ENCODE results near the gene IGSF8. TPM values are rescaled to one million over a fixed set of nuclear protein-coding genes. Genes with fewer than 3 reads are reported as not detected.

IGSF8 gene
- total and polyA plus RNA-seq, 4 donors: 23.5 to 39.5 (median 26.8) TPM

GRCh38 chr1:160049101-160049500 lies 49.3 kb downstream of the IGSF8 start:
- ATAC-seq (ENCODE audit: insufficient read depth, low FRiP score) (no peak), DNase-seq (no peak)
- peaks cover 0 to 12% (median 10%) of the 10 kb centered on the region in 5 donors for H3K4me1 ChIP-seq (ENCODE audit: control insufficient read depth in 5 of 5, insufficient read depth in 5 of 5, low read length in 5 of 5)
- H3K9me3 ChIP-seq (ENCODE audit: control insufficient read depth in 4 of 4, insufficient read depth in 3 of 4, low read length in 3 of 4): no peaks in the 10 kb centered on the region
- no peak overlapping the region for H3K4me3 ChIP-seq
- H3K9ac ChIP-seq (ENCODE audit: insufficient read depth in 1 of 2, low read length in 2 of 2): no peak overlapping the region
- no peak overlapping the region for H3K27ac ChIP-seq (ENCODE audit: low read depth in 1 of 2, low read length in 1 of 2)
- 91% methylated on average over 3 of the region's 3 CpGs for WGBS, 2 donors
- no peak for TF ChIP-seq CTCF (IDR thresholded peaks at IDR 0.05; ENCODE audit: control extremely low read depth, extremely low read depth)
- H3K27me3 ChIP-seq (ENCODE audit: control insufficient read depth in 3 of 3, insufficient read depth in 3 of 3, low read length in 2 of 3): peaks cover 0 to 8% (median 0%) of the 10 kb centered on the region in 3 donors
- no peaks in the 10 kb centered on the region for H3K36me3 ChIP-seq (ENCODE audit: control insufficient read depth in 4 of 4, insufficient read depth in 4 of 4, low read length in 4 of 4)

- no peak for TF ChIP-seq CTCF (IDR thresholded peaks at IDR 0.05; ENCODE audit: control extremely low read depth, extremely low read depth)
- Histone ChIP-seq H3K9me3 (ENCODE audit: control insufficient read depth in 4 of 4, insufficient read depth in 3 of 4, low read length in 3 of 4) (no peaks in the 10 kb centered on the region), H3K36me3 (ENCODE audit: control insufficient read depth in 4 of 4, insufficient read depth in 4 of 4, low read length in 4 of 4) (no peaks in the 10 kb centered on the region), H3K9ac (ENCODE audit: insufficient read depth in 1 of 2, low read length in 2 of 2) (no peak overlapping the region), H3K27ac (ENCODE audit: low read depth in 1 of 2, low read length in 1 of 2) (no peak overlapping the region), H3K4me1 (ENCODE audit: control insufficient read depth in 5 of 5, insufficient read depth in 5 of 5, low read length in 5 of 5) (peaks cover 0 to 15% (median 11%) of the 10 kb centered on the region in 5 donors), H3K27me3 (ENCODE audit: control insufficient read depth in 3 of 3, insufficient read depth in 3 of 3, low read length in 2 of 3) (peaks cover 0 to 8% (median 0%) of the 10 kb centered on the region in 3 donors), H3K4me3 (no peak overlapping the region)
- DNase-seq: no peak
- no peak for ATAC-seq (ENCODE audit: insufficient read depth, low FRiP score)
Measured at GRCh38 chr1:160048335-160048734, 50.1 kb downstream of the IGSF8 start.

- DNase-seq (no peak), ATAC-seq (ENCODE audit: insufficient read depth, low FRiP score) (no peak)
- WGBS, 2 donors: 69 to 71% methylated on average over 9 of the region's 9 CpGs
- Histone ChIP-seq H3K9me3 (ENCODE audit: control insufficient read depth in 4 of 4, insufficient read depth in 3 of 4, low read length in 3 of 4) (no peaks in the 10 kb centered on the region), H3K4me1 (ENCODE audit: control insufficient read depth in 5 of 5, insufficient read depth in 5 of 5, low read length in 5 of 5) (peaks cover 0 to 20% (median 11%) of the 10 kb centered on the region in 5 donors), H3K4me3 (no peak overlapping the region), H3K27me3 (ENCODE audit: control insufficient read depth in 3 of 3, insufficient read depth in 3 of 3, low read length in 2 of 3) (peaks cover 0 to 8% (median 0%) of the 10 kb centered on the region in 3 donors), H3K36me3 (ENCODE audit: control insufficient read depth in 4 of 4, insufficient read depth in 4 of 4, low read length in 4 of 4) (no peaks in the 10 kb centered on the region), H3K27ac (ENCODE audit: low read depth in 1 of 2, low read length in 1 of 2) (no peak overlapping the region), H3K9ac (ENCODE audit: insufficient read depth in 1 of 2, low read length in 2 of 2) (peak overlapping the region in 1 of 2 donors; percentile 17)
- TF ChIP-seq CTCF (IDR thresholded peaks at IDR 0.05; ENCODE audit: control extremely low read depth, extremely low read depth): no peak
Measured at GRCh38 chr1:160047111-160047991, 51.1 kb downstream of the IGSF8 start.

Data from lung (tissue), 12 donors.